GM18868 (cell line): ENCODE results near the gene NUP93.
"Not testable (repeated sequence)": the region's sequence is repeated elsewhere in the genome, so short reads cannot be mapped to it uniquely, and the experiment has no call there.

Experiments used
- ATAC-seq: cut with Tn5 transposase; IDR thresholded peaks from one replicate; pipeline ENCODE4 v1.9.1; 2021; ENCODE audit warnings: mild to moderate bottlenecking, moderate library complexity; ENCODE audit not compliant: unreplicated experiment

Gene NUP93

DNA sequence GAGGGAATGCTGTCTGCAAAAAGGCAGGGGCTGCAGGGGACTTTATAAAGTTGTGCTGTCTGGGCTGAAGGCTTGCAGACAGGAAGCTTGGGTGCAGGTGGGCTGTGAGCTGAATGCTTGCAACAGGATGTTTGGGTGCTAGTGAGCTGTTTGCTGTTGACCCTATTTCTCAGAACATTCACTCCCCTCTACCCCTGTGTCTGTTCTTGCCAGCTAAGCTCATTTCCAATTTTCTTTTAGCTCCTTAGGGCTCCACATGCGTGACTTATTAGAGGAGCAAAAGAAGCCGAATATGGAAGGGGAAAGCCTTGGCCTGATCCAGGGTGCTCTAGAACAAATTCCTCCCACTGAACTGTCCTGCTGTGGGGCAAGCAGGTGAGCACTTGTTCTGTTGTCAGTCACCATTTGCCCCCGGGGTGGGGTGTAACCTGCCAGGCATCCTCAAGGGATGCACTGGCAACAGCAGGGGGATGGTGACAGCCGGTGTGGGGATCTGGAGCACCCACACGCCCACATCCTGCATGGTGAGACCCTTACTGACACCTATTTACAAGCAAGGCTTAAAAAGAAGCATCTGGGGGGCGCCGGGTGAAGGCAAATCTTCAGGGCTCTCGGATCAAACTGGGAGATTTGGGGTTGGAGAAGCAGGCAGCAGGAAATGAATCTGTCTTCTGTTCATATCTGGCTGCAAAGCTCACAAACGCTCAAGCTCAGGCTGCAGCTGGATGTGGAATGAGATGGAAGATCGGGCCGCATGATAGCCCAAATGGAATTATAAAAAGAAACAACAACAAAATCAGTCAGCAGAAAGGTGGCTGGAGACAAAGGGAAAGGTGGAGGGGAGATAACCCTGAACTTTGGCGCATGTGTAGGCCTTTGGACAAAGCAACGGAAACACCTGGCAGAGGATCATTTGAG lies 21.1 kb upstream of the NUP93 start:
- ATAC-seq, result no peak

DNA sequence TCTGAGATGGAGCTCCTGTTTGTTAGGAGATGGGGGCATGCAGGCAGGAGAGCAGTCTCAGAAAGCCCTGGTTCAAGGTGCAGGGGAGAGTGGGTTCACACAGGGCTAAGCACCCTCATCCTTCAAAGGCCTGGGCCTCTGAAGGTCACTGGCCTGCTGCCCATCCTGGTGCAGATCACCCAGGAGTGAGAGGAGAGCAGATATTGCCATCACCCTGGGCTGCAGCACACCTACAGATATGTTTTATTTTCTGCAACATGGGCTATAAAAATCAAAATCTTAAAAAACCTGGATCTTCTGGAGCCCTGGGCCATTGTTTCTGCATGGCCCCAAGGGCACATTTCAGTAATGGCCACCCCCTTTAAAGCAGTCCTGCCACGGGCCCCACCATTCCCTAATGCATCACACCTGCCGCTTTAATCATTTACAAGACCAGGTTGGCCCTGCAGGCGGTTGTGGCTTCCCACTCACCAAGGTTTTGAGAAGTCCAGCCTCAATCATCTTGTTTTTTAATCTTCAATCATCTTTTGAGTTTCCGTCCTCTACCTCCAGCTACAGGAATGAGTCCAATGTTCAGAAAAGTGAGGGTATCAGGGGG lies 20.4 kb upstream of the NUP93 start:
- ATAC-seq, result no peak

DNA sequence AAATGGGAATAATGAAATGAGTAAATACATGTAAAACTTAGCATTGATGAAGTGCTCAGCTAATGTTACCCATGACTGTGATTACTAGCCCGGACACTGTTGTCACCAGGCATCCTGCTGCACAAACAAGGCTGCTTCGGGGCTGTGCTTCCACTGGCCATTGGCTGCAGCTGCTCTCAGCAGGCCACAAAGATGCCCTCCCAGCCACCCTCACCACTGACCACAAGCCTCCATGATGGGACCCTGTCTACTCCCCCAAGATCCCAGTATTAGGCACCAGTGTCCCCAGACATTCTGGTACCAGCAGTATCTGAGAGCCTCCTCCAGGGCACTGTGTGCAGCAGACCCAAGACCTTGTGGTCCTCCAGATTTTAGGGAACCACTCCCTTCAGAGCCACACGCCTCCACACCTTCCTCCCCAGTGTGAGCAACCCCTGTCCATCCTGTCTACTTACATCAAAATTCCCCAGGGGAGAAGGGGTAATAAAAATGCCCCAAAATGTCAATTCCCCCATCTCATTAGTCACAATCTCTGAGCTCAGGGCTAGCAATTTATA lies 19.7 kb upstream of the NUP93 start:
- no peak for ATAC-seq

DNA sequence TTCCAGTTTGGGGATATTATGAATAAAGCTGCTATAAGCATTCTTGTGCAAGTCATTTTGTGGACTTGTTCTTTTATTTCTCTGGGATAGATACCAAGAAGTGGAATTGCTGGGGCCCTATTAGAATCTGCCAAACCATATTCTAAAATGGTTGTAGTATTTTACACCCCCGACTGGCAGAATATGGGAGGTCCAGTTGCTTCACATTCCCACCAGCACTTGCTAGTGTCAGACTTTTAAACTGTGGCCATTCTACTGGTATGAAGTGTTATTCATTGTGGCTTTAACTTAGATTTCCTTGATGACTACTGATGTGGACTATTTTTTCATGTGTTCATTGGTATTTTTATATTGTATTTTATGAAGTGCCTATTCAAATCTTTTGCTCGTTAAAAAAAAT lies 18.1 kb upstream of the NUP93 start:
- no peak for ATAC-seq

DNA sequence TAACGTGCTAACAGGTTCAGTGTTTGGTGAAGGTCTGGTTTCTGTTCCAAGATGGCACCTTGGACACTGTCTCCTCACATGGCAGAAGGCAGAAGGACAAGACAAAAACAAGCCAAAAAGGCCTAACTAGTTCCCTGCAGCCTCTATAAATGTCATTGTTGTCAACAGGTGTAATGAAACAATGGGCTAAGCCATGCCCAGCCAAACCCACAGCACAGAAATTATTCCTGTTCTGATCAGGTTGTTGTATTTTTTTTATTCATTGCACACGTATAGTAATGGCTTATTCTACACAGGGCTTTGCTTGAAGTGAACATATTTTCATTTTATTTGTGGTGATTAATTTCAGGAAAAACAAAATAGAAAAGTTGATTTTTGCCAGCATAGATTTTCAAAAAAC lies 16.1 kb upstream of the NUP93 start:
- ATAC-seq, result no peak

DNA sequence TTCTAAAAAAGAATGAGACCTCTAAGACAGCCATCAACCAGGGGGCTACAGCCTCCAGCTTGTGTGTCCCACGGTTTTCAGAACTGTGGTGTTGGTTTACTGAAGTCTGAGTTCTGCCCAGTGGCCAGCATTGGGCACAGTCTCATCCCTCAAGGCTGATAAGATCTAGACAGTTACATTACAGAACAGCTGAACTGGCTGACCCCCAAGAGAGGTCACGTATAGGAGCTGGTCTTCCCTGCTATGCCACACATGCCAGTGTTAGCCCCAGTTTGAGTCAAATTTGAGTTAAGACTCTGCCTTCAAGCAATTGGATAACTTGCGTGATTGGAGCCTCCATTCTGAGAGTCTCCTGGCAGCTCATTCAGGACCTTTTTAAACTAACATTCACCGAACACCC lies 14.8 kb upstream of the NUP93 start:
- ATAC-seq, result no peak

DNA sequence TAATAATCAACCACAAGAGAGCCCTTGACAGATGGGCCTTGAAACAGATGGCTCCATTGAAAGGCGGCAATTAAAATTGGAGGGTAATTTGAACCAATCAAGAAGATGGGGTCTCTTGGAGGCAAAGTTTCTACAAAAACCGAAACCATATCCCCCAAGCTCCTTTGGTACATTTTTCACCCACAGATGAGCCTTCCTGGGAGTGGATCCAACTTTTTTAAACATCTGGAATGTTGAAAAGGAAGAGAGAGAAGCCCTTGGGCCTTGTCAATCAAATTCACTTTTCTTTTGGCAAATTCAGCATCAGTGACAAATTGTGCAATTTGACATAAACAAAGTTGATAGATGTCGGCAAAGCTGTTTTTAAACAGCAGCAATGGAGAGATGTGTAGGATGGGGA lies 13.2 kb upstream of the NUP93 start:
- no peak for ATAC-seq

DNA sequence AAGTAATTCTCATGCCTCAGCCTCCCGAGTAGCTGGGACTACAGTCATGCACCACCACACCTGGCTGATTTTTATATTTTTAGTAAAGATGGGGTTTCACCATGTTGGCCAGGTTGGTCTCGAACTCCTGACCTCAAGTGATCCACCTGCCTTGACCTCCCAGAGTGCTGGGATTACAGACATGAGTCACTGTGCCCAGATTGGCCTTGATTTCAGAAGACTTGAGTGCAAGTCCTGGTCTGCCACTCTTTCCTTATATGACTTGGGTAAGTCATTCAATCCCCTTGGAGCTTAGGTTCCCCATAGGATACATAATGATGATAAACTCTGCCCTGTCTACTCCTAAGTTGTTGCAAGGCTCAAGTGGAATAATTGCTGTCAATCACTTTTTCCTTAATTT lies 12.4 kb upstream of the NUP93 start:
- ATAC-seq, result not testable (repeated sequence)

DNA sequence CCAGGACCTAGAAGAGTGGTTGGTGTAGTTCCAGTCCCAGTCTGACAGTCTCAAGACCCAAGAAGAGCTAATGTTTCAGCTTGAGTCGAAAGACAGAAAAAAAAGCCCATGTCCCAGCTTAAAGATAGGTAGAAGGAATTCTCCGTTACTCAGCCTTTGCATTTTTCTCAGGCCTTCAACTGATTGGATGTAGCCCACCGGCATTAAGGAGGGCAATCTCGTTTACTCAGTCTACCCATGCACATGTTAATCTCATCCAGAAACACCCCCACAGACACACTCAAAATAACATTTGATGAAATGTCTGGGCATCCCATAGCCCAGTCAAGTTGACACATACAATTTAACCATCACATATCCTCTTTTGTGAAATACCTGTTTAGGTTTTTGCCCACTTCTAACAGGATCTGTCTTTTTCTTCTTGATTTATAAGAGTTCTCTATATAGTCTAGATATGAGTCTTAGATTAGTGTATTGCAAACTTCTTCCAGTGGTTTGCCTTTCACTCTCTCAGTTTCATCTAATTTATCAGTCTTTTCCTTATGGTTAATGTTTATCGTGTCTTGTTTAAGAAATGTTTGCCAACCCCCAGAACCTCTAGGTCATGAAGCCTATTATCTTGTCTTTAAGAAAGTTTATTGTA lies 7.6 kb upstream of the NUP93 start:
- no peak for ATAC-seq

DNA sequence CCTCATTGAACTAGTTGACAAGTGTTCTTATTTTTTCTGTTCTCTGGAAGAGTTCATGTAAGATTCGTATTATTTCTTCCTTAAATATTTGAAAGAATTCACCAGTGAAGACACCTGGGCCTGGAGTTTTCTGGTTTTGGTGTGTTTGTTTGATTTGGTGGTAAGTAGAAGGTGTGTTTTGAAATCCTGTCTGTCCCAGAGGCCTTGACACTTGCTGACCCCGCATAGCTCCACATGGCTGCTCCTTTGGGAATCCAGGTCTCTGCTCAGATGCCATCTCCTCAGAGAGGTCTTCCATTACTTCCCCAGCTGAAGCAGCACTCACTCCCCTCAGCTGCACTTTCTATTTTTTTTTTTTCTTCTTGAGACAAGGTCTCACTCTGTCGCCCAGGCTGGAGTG lies 5.7 kb upstream of the NUP93 start:
- no peak for ATAC-seq

DNA sequence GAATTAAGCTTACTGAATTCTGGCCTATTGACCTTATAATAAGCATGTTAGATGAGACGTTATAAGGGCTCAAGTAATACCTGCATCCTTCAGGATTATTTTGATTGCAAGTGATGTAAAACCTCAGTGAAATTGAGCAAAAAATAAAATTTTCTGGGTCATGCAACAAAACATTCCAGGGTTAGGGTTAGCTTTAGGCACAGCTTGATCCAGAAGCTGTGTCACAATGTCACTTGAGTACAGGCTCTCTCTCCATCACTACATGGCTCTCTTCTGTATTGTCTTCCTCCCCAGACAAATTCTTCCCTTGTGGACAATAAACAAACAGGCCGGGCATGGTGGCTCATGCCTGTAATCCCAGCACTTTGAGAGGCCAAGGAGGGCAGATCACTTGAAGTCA lies 3.6 kb upstream of the NUP93 start:
- no peak for ATAC-seq

DNA sequence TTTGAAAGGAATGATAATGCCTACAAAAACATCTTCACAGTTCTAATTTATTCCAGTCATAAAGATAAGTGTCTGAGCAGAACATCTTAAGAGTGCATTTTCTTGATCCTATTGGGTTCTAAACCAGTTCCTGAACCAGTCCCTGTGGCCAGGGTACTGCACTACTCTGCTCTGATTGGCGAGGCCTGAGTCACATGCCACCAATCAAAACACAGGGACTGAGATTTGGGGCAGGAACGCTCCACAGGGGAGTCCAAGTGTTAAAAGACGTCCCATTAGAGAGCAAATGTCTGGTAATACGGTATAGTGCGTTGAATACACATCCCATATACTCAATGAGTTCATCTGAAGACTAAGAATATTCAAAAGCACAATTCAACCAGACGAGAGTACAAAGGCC lies 3.0 kb upstream of the NUP93 start:
- no peak for ATAC-seq

DNA sequence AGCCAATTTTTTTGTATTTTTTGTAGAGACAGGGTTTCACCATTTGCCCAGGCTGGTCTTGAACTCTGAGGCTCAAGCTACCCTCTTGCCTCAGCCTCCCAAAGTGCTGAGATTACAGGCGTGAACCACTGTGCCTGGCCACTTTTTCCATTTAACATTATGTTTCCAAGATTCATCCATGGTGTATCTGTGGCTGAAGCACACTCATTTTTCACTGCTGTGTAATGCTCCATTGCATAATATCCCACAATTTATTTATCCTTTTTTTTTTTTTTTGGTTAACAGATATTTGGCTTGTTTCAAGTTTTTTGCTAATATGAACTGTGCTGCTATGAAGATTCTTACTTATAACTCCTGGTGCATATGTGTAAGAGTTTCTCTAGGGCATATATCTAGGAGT lies 1.9 kb upstream of the NUP93 start:
- ATAC-seq, result no peak

DNA sequence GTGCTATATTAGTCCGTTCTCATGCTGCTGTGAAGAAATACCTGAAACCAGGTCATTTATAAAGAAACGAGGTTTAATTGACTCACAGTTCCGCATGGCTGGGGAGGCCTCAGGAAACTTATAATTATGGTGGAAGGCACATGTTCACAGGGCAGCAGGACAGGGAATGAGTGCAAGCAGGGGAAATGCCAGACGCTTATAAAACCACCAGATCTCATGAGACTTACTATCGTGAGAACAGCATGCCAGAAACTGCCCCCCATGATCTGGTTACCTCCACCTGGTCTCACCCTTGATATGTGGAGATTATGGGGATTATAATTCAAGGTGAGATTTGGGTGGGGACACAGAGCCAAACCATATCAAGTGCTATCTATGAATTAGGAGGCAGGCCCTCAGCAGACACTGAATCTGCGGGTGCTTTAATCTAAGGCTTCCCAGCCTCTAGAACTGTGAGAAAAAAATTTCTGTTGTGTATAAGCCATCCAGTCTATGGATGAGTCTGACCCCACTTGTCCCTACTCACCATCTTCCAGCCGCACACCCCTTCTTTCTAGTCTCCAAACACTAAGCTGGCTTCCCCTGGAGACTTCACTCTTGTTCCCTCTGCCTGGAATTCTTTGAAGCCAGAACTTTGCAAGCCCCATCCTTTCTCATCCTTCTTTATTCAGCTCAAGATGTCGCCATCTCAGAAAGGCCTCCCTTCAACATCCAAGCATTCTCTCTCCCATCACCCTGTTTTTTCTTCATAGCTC lies 772 bp upstream of the NUP93 start:
- no peak for ATAC-seq

DNA sequence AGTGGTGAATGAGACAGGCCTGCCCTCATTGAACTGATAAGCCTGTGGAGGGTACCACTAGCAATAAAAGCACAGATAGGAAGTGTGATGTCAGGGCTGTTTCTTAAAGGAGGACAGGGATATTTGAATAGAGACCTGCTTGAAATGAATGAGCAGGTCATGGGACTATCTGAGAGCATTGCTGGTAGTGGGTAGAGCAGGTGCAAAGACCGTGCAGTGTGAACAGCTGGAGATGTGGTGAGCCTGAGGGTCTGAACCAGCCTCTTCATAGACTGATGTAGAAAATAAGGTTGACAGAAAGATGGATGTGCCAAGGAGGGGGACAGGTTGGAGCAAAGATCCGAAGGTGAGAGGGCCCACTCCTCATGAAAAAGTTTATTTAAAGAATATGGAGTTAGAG lies 2.4 kb downstream of the NUP93 start:
- ATAC-seq, result peak; percentile 62

DNA sequence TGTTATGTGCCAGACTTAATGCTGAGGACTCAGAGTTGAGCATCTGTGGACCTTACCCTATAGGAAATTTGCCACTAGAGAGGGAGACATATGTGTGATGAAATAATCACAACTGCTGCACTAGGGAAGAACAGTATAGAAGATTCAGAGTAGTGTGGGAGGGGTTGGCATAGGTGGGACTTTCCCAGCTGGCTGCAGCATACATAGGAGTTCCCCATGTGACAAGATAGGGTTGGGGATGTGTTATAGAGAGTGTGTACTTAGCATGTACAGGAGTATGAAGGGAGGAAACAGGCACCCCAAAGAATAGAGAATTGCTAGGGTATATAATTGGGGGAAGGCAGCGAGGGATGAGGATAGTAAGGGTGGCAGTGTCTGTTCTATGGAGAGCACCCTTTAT lies 2.9 kb downstream of the NUP93 start:
- ATAC-seq, result peak; percentile 65

DNA sequence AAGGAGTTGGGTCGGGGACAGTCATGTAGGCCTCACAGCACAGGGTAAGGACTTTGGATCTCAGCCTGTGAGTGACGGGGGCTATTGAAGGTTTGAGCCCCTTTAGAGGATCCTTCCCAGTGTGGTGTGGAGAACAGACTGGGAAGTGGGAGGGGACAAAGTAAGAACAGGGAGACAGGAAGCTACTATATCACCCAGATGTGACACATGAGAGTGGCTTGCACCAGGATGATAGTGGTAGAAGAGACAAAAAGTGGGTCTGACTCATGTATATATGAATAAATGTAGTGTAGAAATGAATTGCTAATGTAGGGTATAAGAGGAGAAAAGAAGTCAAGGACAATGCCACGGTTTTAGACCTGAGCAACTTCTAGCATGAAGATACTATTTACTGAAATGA lies 4.5 kb downstream of the NUP93 start:
- ATAC-seq, result no peak

DNA sequence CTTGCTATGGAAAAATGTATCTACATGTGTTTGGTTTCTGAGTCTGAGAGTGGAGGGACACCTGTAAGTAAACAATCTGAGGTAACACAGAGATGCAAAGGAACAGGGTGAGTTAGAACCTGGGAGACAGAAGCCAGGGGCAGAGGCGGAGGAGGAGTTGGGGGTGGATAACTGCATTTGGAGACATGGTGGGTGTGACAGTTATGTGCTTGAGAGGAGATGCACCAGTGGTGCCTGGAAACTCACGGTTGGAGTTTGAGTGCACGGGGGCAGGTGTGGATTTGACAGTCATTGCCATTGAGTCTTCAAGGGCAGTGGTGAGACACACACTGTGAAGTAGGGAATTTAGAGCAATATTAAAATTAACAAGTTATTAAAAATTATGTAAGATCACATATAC lies 6.5 kb downstream of the NUP93 start:
- ATAC-seq, result no peak

DNA sequence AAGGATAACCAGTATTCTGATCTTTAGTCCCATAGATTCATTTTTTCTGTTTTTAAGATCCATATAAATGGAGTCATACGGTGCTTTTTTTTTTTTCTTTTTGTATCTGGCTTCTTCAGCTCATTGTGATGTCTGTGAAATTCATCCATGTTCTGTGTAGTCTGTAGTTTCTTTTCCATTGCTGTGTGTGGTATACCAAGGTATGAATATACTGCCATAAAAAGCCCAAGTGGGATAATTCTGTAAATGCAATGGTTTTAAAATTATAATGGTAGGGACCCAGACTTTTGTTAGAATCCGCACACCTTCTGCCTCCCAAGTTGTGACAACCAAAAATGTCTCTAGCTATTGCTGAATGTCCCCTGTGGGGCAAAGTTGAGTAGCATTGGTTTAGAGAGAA lies 7.6 kb downstream of the NUP93 start:
- ATAC-seq, result no peak

DNA sequence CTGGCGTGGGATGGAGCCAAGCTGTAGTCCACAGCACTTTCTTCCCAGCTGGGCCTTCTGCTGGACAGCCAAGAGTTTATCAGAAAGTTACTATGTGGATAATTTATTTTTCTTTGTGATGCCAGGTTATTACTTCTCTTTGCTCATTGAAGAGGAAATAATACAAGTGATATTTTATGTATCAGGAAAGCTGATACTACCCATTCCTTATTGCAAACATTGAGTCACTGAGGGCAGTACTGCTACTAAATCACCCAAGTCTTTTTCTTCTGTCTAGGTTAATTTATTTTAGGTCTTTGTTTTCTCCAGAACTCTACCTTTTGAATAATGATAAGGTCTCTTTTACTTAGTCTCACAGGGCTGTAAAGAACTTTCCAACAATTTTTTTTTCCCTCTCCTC lies 8.3 kb downstream of the NUP93 start:
- ATAC-seq, result no peak

DNA sequence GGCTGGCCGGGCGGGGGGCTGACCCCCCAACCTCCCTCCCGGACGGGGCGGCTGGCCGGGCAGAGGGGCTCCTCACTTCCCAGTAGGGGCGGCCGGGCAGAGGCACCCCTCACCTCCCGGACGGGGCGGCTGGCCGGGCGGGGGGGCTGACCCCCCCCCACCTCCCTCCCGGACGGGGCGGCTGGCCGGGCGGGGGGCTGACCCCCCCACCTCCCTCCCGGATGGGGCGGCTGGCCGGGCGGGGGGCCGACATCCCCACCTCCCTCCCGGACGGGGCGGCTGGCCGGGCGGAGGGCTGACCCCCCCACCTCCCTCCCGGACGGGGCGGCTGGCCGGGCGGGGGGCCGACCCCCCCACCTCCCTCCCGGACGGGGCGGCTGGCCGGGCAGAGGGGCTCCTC lies 9.4 kb downstream of the NUP93 start:
- ATAC-seq, result not testable (repeated sequence)
